Thyroid gland (tissue), 4 donors: ENCODE results near the gene FRYL. TPM values are rescaled to one million over a fixed set of nuclear protein-coding genes. Genes with fewer than 3 reads are reported as not detected.
"Not testable (repeated sequence)": the region's sequence is repeated elsewhere in the genome, so short reads cannot be mapped to it uniquely, and the experiment has no call there.

ENCODE experiments used
- DNase-seq, 2 donors: peaks; one replicate each; pipeline ENCODE4 v3.0.0-alpha.2; 2019
- H3K27ac ChIP-seq, 3 donors: fragments of 200-600 bp; sonication (generic); 1 replicate in 2 of 3; 2 replicates in 1 of 3; pipeline ENCODE4 v1.5.1; 2016 to 2019; ENCODE audit warnings: mild to moderate bottlenecking in 1 of 3, moderate library complexity in 1 of 3
- H3K27me3 ChIP-seq: fragments of 200-600 bp; sonication (generic); one replicate; pipeline ENCODE4 v1.5.1; 2019
- H3K36me3 ChIP-seq, 2 donors: fragments of 200-600 bp; sonication (generic); one replicate each; pipeline ENCODE4 v1.5.1; 2016 to 2019
- H3K4me1 ChIP-seq, 2 donors: fragments of 200-600 bp; sonication (generic); one replicate each; pipeline ENCODE4 v1.5.1; 2017 to 2019
- H3K4me3 ChIP-seq, 3 donors: fragments of 200-600 bp; sonication (generic); replicated peaks in 1 of 3; 1 replicate in 2 of 3; 2 replicates in 1 of 3; pipeline ENCODE4 v1.5.1; 2016; ENCODE audit warnings: mild to moderate bottlenecking in 1 of 3
- H3K9me3 ChIP-seq: fragments of 200-600 bp; sonication (generic); one replicate; pipeline ENCODE4 v1.5.1; 2017
- CTCF ChIP-seq, 6 experiments: fragments of 200-600 bp in 3 of 6; fragments of 450-650 bp in 3 of 6; sonication (generic) in 3 of 6; IDR thresholded peaks; one replicate each; pipeline ENCODE4 v1.5.1; 2016 to 2019; ENCODE audit warnings: antibody characterized with exemption in 6 of 6, mild to moderate bottlenecking in 2 of 6, inconsistent platforms in 1 of 6, moderate library complexity in 1 of 6
- POLR2A ChIP-seq, 2 donors: fragments of 450-650 bp; IDR thresholded peaks; one replicate each; pipeline ENCODE4 v1.6.1; 2017; ENCODE audit warnings: antibody characterized with exemption in 2 of 2, mild to moderate bottlenecking in 2 of 2, moderate library complexity in 1 of 2
- WGBS, 2 donors: methylation state at CpG; one replicate each; pipeline ENCODE4 v1.1.5; 2017; 5-methylcytosine and 5-hydroxymethylcytosine counted together
- intact Hi-C: fragments of 100-400 bp; cut with DNase I; formaldehyde crosslinking; loops from one replicate; pipeline ENCODE4 v1.15.1; 2023
- small RNA-seq: library from RNA; depleted of rRNA; stranded (forward); fragments of <200 nt; gene quantifications from one replicate; pipeline ENCODE3, GENCODE V24; 2016
- total RNA-seq, 4 donors: library from RNA; depleted of rRNA; stranded (reverse); fragments of >200 nt; gene quantifications; one replicate each; pipeline ENCODE4 v1.2.3, GENCODE V29; 2016

The FRYL gene
- total RNA-seq, 4 donors from 2014 or later: 48.7 to 90.4 (median 67.8) TPM

GRCh38 chr4:48461000-48461399 lies 319.1 kb downstream of the FRYL start:
- no peak for TF ChIP-seq CTCF (IDR thresholded peaks at IDR 0.05)
- TF ChIP-seq POLR2A (IDR thresholded peaks at IDR 0.05): no peak
- H3K4me1 ChIP-seq: no peaks in the 10 kb centered on the region
- intact Hi-C loops: no loop called here
- H3K27me3 ChIP-seq: no peaks in the 10 kb centered on the region
- no peak overlapping the region for H3K4me3 ChIP-seq
- DNase-seq: no peak
- H3K27ac ChIP-seq: no peak overlapping the region
- no peaks in the 10 kb centered on the region for H3K9me3 ChIP-seq
- H3K36me3 ChIP-seq: no peaks in the 10 kb centered on the region

DNA sequence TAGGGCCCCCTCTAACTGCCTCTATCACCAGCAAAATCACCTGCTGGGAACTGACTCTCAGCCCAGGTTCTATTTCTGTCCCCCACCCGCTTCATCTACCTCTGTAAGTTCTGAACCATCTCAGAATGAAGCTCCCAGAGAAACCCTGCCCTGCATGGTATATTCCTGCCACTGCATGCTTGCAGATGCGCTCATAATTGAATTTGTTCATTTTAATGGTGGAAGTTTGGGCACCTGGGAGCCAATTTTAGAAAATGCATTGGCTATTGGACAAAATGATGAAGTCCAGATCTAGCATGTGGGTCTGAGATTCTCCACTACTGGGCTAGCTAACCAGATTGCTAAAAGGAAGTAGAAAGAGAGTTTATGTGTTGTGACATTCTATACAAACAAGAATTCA lies 325.5 kb downstream of the FRYL start:
- Histone ChIP-seq H3K4me1 (no peaks in the 10 kb centered on the region), H3K9me3 (no peaks in the 10 kb centered on the region), H3K27me3 (no peaks in the 10 kb centered on the region), H3K36me3 (no peaks in the 10 kb centered on the region), H3K4me3 (no peak overlapping the region), H3K27ac (no peak overlapping the region)
- WGBS, 2 donors: 93 to 98% methylated on average over 2 of the region's 2 CpGs
- TF ChIP-seq POLR2A (IDR thresholded peaks at IDR 0.05) (no peak), CTCF (IDR thresholded peaks at IDR 0.05) (no peak)
- DNase-seq: no peak
- intact Hi-C loops: no loop called here

GRCh38 chr4:48451656-48452055 lies 328.4 kb downstream of the FRYL start:
- H3K36me3 ChIP-seq, H3K27me3 ChIP-seq, H3K4me1 ChIP-seq, intact Hi-C loops, DNase-seq, H3K4me3 ChIP-seq, H3K9me3 ChIP-seq, H3K27ac ChIP-seq: not testable (repeated sequence)
- WGBS, 2 donors: 91 to 92% methylated on average over 3 of the region's 3 CpGs

GRCh38 chr4:48450740-48451139 lies 329.3 kb downstream of the FRYL start:
- intact Hi-C loops: no loop called here
- no peak overlapping the region for H3K4me3 ChIP-seq
- DNase-seq: no peak
- TF ChIP-seq CTCF (IDR thresholded peaks at IDR 0.05): no peak
- no peak for TF ChIP-seq POLR2A (IDR thresholded peaks at IDR 0.05)
- H3K27me3 ChIP-seq: no peaks in the 10 kb centered on the region
- no peaks in the 10 kb centered on the region for H3K4me1 ChIP-seq
- H3K36me3 ChIP-seq: no peaks in the 10 kb centered on the region
- H3K27ac ChIP-seq: no peak overlapping the region
- no peaks in the 10 kb centered on the region for H3K9me3 ChIP-seq
- WGBS, 2 donors: 97 to 99% methylated on average over 3 of the region's 3 CpGs

DNA sequence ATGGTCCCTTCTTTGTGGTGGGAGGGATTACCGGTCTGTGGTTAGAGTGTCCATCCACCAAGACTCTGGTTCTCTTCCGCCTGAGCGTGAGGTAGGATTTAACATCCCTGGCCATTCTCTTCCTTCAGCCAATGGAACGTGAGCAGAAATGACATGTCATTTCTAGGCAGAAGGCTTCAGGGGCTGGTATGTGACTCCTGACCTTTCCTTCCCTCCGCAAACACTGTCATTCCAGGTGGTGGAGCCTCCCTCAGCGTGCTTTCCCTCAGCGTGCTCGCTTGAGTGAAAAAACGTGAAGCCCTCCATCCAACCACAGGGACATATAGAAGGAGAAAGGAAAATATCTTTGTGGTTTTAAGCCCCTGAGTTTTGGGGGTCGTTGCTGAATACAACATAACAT lies 330.9 kb downstream of the FRYL start:
- no peaks in the 10 kb centered on the region for H3K27me3 ChIP-seq
- H3K27ac ChIP-seq: no peak overlapping the region
- H3K36me3 ChIP-seq: no peaks in the 10 kb centered on the region
- H3K4me1 ChIP-seq: no peaks in the 10 kb centered on the region
- WGBS, 2 donors: 90% methylated on average over 10 of the region's 10 CpGs
- no peak for DNase-seq
- no peak overlapping the region for H3K4me3 ChIP-seq
- intact Hi-C loops: no loop called here
- no peaks in the 10 kb centered on the region for H3K9me3 ChIP-seq
- TF ChIP-seq POLR2A (IDR thresholded peaks at IDR 0.05): no peak
- TF ChIP-seq CTCF (IDR thresholded peaks at IDR 0.05): no peak

Small RNA genes within 50 kb of the gene (small RNA-seq; reads per million reads assigned to genes)
- gene RNU5E-3P: not detected

Other genes starting within 250 kb of the FRYL start
- 100 to 1,000 TPM; 150 to 273 (median 213) TPM for gene OCIAD1, start 50.8 kb upstream of the FRYL start, total RNA-seq
- 10 to 100 TPM; 22.0 to 56.1 (median 41.6) TPM for gene OCIAD2, start 126.5 kb upstream of the FRYL start, total RNA-seq
- gene CWH43, start 206.0 kb upstream of the FRYL start, total RNA-seq: 10 to 100 TPM in 3 of 4 donors, 1 to 10 TPM in 1; 5.3 to 27.4 (median 18.8) TPM